Measurements from ENCODE around the gene RGS7.
"Not testable (repeated sequence)": the region's sequence is repeated elsewhere in the genome, so short reads cannot be mapped to it uniquely, and the experiment has no call there.

Gene RGS7

DNA sequence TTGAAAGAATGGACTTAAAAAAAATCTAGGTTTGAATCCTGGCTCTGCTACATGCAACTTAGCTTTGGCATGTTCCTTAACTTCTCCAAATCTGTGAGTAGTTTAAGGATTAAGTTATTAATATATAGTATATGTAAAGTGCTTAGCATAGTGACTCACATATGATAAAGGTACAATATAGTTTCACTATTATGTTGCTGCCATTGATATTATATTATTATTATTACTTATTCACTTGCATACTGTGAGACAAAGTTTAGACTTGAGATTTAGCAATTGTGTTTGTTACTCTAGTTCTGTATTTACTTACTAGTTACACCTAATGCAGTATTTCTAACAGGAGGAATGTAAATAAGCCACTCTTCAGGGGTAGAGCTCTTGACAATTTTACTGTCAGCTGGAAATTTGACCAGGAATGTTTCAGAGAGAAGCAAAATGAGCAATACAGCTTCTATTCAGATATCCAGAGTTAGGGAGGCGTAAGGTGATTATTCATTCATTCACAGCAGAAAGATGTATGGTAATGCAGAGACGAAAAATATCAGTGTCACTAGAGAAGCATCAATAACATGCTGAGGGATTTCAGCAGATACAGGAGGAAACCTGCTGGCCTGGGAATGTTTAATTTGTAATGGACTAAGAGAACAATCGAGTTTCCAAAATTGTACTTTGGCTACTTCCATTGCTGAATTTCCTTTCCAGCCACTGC is 25.5 kb downstream of the RGS7 start:
- no peak for DNase-seq (ENCODE audit: low read depth in 2 of 2)

GRCh38 chr1:241330619-241331327 is 26.2 kb downstream of the RGS7 start:
- no peak for DNase-seq (ENCODE audit: low read depth in 2 of 2)

GRCh38 chr1:241325456-241325855 is 31.5 kb downstream of the RGS7 start:
- no peak for DNase-seq (ENCODE audit: low read depth in 2 of 2)

DNA sequence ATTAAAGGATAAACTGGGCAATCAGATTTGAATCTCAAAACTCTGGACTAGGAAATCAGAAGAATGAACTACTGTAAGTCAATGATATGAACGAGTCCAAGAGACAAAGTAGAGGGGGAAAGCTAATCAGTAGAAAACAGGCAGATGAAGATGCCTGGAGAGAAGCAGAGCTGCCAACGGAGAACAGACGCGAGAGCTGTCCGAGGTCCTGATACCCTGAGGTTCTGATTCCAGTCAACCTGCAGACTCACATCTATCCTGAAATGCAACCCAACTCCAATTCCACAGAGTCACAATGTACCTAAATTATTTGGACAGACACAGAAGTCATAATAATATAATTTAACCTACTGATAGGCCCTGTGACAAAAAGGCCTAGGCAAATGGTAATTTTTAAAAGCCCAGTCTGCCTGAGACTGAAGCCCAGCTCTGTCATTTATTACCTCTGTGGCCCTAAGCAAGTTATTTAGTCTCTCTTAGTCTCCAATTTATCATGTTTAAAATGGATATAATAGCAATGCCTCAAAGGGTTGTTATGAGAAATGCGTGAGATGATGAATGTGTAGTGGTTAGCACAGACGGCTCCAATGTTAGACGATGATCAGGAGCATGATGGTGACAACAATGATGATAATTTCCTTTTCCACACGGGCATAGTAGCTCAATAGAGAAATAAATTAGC is 33.4 kb downstream of the RGS7 start:
- DNase-seq (ENCODE audit: low read depth in 2 of 2) = no peak

DNA sequence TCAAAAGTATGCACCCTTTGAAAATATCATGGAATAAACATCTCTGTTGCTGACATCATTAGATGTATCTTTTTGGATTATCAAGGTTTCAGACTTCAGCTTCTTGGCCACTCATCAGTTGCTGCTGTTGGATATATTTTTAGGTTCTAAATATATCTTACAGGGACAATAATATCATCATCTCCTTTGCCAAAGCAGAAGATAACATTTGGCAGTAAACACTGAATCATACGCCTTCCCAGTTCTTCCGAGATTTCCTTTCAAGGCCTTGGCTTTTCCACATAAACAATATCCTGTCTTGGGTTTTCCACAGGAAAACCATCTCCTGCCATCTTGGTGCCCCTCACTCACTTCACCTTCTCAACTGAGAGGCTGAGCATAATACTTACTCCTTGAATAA is 39.3 kb downstream of the RGS7 start:
- no peak for DNase-seq (ENCODE audit: low read depth in 2 of 2)

DNA sequence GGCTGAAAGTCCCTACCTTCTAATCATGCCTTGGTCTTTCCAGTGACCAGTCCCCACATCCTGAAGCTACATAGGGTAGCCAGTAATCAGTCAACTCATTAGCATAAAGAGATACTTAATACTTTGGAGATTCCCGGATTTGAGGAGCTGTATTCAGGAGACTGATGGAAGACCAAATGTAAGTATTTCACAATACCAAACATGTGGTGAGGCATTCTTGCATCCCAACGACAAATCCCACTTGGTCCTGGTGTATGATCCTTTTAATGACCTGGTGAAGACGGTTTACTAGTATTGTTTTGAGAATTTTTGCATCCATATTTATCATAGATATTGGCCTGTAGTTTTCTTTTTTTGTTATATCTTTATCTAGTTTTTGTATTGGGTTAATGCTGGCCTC is 40.6 kb downstream of the RGS7 start:
- no peak for DNase-seq (ENCODE audit: low read depth in 2 of 2)

DNA sequence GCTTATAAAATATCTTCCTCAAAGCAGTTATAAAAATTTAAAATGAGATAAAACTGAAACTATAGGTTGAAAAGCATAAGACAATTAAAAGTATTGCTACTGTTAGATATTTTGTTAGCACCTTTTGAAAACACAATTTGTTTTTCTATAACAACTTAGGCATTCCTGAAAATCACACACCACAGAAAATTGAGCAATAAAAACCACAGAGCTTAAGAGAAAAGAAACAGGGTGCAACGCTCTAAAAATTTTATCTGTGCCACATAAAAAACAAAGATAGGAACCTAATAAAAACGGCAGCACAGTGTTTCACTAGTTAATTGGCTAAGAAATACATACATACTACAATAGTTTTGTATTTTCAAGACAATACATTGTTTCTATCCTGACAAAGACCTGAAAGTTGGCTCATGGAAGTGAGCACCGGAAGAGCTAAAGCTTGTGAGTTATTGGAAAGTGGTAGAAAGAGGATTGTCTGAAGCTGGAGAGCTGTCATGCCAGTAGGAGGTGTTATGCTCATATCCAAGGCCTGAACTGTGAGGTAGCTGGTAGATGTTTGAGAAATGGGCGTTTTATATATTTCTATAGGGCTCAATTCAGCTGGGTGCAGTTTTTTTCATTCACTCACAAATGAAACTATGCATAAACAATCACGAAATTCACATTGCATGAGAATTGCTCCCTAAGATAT is 45.8 kb downstream of the RGS7 start:
- no peak for DNase-seq (ENCODE audit: low read depth in 2 of 2)

DNA sequence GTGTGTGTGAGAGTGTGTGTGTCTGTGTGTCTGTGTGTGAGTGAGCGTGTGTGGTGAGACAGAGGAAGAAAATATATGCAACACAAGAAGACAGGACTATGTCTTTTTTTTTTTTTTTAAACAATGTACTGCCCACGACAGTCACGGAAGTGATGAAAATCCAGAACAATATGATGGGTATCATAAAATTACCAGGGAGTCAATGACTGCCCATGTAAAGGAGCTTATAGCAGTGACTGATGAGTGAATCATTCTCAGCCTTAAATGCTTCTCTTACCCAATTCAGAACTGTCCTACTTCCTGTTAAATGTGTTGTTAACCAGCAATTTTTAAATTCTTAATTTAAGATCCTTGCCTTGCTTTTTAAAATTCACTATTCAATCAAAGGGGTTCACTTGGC is 46.6 kb downstream of the RGS7 start:
- no peak for DNase-seq (ENCODE audit: low read depth in 2 of 2)

DNA sequence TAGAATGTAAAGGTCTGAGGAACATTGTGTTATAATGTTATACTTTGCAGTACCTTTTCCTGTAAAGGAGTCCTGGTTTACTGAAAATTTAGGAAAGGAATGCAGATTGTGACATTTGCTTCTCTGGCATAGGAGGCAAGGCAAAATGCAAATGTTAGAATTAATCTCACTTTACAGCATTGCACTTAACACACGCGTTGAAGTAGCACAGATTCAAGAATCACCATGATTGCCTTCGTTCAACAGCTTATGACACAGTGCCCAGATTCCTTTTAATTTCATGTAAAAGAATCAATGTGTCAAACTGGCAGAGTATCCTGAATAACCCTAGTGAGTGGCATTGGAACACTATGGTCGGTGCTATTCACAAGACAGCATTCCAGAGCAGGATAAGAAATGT is 47.4 kb downstream of the RGS7 start:
- DNase-seq (ENCODE audit: low read depth in 2 of 2) = no peak

- no peak for DNase-seq (ENCODE audit: low read depth in 2 of 2)
These were observed 48.5 kb downstream of the RGS7 start for GRCh38 chr1:241308471-241308870.

DNA sequence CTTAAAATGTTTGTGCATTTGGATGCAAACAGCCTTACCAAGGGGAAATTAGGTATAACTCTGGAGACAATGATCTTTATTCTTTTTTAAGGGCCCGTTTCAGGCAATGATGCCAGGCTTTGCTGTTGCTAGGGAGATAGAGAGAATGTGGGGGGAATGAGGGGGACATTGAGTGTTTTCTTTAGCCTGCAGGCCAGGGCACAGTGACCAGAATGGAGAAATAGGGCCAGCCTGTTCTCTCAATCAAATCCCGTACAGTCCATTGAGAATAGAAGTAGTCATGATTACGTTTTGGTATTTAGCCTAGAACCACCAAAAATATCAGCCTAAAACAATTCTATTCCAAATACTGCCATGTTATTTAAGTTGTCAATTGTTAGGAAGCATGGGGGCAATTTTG is 49.0 kb downstream of the RGS7 start:
- DNase-seq (ENCODE audit: low read depth in 2 of 2) = no peak

DNA sequence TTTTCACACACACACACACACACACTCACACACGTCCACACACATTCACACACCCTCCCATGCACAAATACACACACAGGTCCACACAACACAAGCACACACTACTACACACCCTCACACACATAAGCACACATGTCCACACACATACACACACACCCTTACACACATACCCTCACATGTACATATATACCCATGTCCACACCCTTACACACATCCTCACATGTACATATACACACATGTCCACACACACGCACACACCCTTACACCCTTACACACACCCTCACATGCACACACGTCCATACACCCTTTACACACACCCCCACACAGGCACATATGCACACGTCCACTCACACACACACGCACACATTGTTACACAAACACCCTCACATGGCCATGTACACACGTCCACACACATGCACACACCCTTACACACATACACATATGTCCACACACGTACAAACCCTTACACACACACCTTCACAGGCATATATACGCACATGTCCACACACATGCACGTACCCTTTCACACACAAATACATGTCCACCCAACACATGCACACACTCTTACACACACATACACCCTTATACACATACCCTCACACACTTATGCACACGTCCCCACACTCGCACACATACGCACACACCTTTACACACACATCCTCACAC is 50.7 kb downstream of the RGS7 start:
- DNase-seq (ENCODE audit: low read depth in 2 of 2) = no peak

GRCh38 chr1:241302024-241302423 is 55.0 kb downstream of the RGS7 start:
- DNase-seq (ENCODE audit: low read depth in 2 of 2) = not testable (repeated sequence)

DNA sequence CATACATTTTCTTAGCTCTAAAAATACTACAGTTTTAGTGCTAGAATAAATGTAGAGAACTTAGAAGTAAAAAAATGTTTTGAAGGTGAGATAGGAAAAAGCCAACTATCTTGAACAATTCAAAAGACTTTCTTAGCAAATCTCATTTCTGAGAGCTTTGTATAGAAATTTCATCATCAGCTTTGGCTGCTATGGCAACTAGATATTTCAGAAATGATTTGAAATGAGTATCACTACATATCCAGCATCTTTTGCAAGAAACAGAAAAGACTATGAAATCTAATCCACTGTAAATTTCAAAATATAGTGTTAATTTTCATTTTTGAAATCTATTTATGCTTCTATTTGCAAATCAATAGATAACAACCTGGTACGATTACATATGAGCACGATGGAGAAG is 57.7 kb downstream of the RGS7 start:
- DNase-seq (ENCODE audit: low read depth in 2 of 2) = no peak

DNA sequence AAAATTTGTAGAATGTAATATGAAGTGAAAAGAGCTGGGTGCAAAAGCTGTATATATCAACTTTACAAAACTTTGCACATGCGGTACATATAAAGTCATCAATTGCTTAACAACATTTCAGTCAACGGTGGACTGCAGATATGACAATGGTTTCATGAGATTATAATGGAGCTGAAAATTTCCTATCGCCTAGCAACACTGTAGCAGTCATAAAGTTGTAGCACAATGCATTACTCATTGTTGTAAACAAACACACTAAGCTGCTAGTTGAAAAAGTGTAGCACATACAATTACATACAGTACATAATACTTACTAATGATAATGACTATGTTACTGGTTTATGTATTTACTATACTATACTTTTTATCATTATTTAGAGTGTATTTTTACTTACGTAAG is 64.0 kb downstream of the RGS7 start:
- no peak for DNase-seq (ENCODE audit: low read depth in 2 of 2)

DNA sequence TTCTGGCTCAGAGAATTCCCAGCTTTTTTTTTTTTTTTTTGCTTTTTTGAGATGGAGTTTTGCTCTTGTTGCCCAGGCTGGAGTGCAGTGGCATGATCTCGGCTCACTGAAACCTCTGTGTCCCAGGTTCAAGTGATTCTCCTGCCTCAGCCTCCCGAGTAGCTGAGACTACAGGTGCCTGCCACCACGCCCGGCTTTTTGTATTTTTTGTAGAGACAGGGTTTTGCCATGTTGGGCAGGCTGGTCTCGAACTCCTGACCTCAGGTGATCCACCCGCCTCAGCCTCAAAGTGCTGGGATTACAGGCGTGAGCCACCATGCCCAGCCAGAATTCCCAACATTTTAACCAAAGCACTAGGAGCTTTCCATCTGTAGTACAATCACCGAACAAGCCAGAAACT is 65.5 kb downstream of the RGS7 start:
- DNase-seq (ENCODE audit: low read depth in 2 of 2) = not testable (repeated sequence)

GRCh38 chr1:241286486-241286885 is 70.5 kb downstream of the RGS7 start:
- no peak for DNase-seq (ENCODE audit: low read depth in 2 of 2)

GRCh38 chr1:241276391-241276790 is 80.6 kb downstream of the RGS7 start:
- no peak for DNase-seq (ENCODE audit: low read depth in 2 of 2)

DNA sequence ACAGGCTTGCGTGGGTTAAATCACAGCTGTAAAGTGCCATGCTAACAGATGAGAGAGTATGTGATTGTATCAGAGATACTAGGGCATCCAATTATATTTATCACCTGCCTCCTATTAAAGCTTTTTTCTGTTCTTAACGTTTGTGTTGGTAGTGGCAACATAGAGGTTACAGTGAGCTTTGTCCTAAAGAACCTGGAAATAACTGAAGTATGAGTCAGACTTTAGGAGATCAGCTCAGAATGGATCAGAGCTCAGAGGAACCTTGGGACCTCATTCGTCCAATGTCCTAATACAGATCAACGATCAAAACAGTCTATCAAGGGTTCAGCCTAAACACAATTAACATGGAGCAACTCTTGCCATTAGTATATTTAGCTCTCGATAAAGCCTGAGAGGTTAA is 81.0 kb downstream of the RGS7 start:
- no peak for DNase-seq (ENCODE audit: low read depth in 2 of 2)

DNA sequence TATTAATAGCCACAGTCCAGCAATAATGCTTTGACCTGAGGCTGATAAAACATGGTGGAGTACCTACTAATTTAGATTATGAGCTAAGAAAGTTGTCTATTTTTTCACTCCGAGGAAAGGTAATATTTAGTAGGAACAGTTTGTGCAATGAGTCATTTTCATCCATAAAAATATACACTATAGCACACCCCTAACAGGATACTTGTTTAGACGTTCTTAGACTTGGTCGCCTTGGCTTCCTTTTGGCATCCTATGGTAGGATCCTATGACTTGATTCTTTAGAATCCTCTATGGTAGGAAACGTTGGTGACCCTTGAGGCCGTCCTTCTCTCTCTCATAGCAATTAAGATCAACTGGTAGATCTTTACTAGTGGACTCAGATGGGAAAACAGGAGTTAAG is 81.8 kb downstream of the RGS7 start:
- DNase-seq (ENCODE audit: low read depth in 2 of 2) = no peak

GRCh38 chr1:241274693-241275092 is 82.3 kb downstream of the RGS7 start:
- no peak for DNase-seq (ENCODE audit: low read depth in 2 of 2)

DNA sequence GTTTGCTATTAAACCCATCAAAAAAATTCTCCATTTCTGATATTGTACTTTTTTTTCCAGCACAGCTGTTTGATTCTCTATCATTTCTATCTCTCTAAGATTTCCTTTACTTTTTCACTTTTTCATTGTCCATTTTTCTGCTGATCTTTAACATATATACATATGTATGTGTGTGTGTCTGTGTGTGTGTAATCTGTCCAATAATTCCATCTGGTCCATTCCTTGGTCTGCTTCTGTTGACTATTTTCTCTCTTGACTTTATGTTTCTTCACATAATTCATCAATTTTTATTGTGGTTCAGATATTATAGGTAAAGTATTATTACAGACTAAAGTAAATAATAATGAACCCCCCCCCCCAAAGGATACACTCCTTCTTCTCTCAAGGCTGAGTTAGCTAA is 84.2 kb downstream of the RGS7 start:
- no peak for DNase-seq (ENCODE audit: low read depth in 2 of 2)
